Measurements from ENCODE around the gene BTBD10. TPM values are rescaled to one million over a fixed set of nuclear protein-coding genes. Genes with fewer than 3 reads are reported as not detected.

Gene BTBD10
- total RNA-seq, 1 experiment from 2014 or later = 58.0 TPM

DNA sequence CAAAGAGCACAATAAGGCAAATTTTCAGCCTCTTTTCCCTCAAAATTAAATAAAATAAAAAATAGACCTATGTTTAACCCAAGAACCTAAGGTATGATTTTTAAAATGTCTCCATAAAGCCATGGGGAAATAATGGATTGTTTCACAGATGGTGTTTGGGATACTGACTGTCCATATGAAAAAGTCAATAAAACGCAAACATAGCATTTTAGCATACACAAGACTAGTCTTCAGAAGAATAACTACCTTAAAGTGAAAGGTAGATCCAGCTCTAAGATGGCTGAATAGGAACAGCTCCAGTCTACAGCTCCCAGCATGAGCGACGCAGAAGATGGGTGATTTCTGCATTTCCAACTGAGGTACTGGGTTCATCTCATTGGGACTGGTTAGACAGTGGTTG is 16.7 kb upstream of the BTBD10 start:
- H3K27me3 ChIP-seq (ENCODE audit: low read length) = no peaks in the 10 kb centered on the region; the same call in 1 of the 2 replicates
- no peak overlapping the region for H3K4me3 ChIP-seq (ENCODE audit: low read length)
- H4K20me1 ChIP-seq (ENCODE audit: insufficient read depth, low read depth, low read length) = no peaks in the 10 kb centered on the region
- no peaks in the 10 kb centered on the region for H3K4me1 ChIP-seq (ENCODE audit: low read length)
- H2AFZ ChIP-seq (ENCODE audit: low read length) = no peak overlapping the region
- H3K9me2 ChIP-seq (replicated peaks; ENCODE audit: insufficient read depth, low read length) = no peaks in the 10 kb centered on the region
- no peak for DNase-seq
- no peaks in the 10 kb centered on the region for H3K9me3 ChIP-seq (ENCODE audit: low read length)
- H3K4me2 ChIP-seq (ENCODE audit: low read depth, low read length, poor library complexity, severe bottlenecking) = no peak overlapping the region
- no peak overlapping the region for H3K9ac ChIP-seq (ENCODE audit: low read length)
- no peaks in the 10 kb centered on the region for H3K79me2 ChIP-seq (ENCODE audit: low read length)
- no peak overlapping the region for H3K27ac ChIP-seq (ENCODE audit: low read length)
- H3K36me3 ChIP-seq (ENCODE audit: insufficient read depth, low read length) = no peaks in the 10 kb centered on the region

DNA sequence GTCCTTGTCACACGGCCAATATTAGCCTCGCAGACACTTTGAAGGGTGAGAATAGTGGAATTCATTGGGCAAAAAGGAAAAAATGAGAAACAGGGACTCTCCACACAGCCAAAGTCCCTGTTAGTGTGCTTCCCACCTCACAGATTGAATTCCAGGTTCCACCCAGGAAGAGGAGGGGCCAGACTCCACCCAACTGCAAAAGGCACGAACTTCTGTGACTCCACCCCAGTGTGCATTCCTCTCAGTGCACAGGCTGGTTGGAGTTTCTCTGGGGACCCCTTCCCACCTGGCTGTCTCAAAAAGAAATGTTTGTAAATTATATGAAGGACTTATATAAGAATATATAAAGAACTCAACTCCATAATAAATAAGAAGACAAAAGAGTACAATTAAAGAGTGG is 12.1 kb upstream of the BTBD10 start:
- H3K9me3 ChIP-seq (ENCODE audit: low read length) = no peaks in the 10 kb centered on the region
- H3K79me2 ChIP-seq (ENCODE audit: low read length) = no peaks in the 10 kb centered on the region
- H2AFZ ChIP-seq (ENCODE audit: low read length) = no peak overlapping the region
- H3K27me3 ChIP-seq (ENCODE audit: low read length) = no peaks in the 10 kb centered on the region; the same call in 1 of the 2 replicates
- H3K4me2 ChIP-seq (ENCODE audit: low read depth, low read length, poor library complexity, severe bottlenecking) = no peak overlapping the region
- H3K9ac ChIP-seq (ENCODE audit: low read length) = no peak overlapping the region
- H3K9me2 ChIP-seq (replicated peaks; ENCODE audit: insufficient read depth, low read length) = no peaks in the 10 kb centered on the region
- H3K4me1 ChIP-seq (ENCODE audit: low read length) = no peaks in the 10 kb centered on the region
- no peak overlapping the region for H3K4me3 ChIP-seq (ENCODE audit: low read length)
- H4K20me1 ChIP-seq (ENCODE audit: insufficient read depth, low read depth, low read length) = no peaks in the 10 kb centered on the region
- no peak overlapping the region for H3K27ac ChIP-seq (ENCODE audit: low read length)
- DNase-seq = no peak
- H3K36me3 ChIP-seq (ENCODE audit: insufficient read depth, low read length) = no peaks in the 10 kb centered on the region

DNA sequence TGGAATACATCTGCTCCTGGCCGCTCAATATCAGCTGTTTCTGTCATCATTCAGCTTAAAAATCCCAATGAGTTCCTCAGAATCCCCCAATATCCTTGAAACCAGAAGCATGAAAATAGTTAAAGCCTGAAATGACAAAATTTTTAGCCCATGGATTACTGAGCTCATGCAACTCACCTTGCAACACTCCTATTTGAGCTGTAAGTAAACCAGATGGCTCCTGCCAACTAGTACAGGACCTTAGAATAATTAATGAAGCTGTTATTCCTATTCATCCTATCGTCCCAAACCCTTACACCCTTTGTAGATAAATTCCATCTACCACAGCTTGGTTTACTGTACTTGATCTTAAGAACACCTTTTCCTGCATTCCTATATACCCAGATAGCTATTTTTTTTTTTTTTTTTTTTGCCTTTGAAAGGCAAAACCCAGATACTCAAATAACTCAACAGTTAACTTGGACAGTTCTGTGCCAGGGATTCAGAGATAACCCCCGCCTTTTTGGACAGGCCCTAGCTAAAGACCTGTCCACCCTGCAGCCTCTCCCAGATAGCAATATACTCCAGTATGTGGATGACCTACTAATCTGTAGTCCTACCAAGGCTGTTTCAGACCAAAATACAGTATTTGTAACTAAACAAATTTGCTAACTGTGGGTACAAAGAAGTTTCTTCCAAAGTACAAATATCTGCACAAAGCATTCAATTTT is 10.1 kb upstream of the BTBD10 start:
- Histone ChIP-seq H3K4me3 (ENCODE audit: low read length) (no peak overlapping the region), H3K27ac (ENCODE audit: low read length) (no peak overlapping the region), H3K79me2 (ENCODE audit: low read length) (no peaks in the 10 kb centered on the region), H3K9me2 (replicated peaks; ENCODE audit: insufficient read depth, low read length) (no peaks in the 10 kb centered on the region), H3K27me3 (ENCODE audit: low read length) (no peaks in the 10 kb centered on the region; the same call in 1 of the 2 replicates), H3K4me1 (ENCODE audit: low read length) (no peaks in the 10 kb centered on the region), H3K36me3 (ENCODE audit: insufficient read depth, low read length) (no peaks in the 10 kb centered on the region), H3K9ac (ENCODE audit: low read length) (no peak overlapping the region), H3K4me2 (ENCODE audit: low read depth, low read length, poor library complexity, severe bottlenecking) (no peak overlapping the region), H2AFZ (ENCODE audit: low read length) (no peak overlapping the region), H3K9me3 (ENCODE audit: low read length) (no peaks in the 10 kb centered on the region), H4K20me1 (ENCODE audit: insufficient read depth, low read depth, low read length) (no peaks in the 10 kb centered on the region)
- no peak for DNase-seq

DNA sequence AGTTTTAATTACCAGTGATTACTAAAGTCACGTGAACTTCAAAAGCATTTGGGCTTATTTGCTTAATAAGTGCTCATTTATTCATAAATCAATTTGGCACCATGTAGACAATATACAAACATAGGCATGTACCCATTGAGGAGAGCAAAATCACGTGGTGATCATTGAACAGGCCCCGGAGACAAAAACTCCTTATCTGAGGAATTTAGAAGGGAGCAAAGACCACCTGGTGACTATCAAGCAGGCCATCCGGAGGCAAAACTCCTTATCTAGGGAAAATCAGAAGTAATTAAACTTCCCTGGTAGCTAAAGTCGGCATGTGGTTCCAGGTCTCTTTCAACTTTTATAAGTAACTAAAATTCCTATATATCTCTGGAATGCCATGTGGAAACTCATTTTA is 5.7 kb upstream of the BTBD10 start:
- Histone ChIP-seq H3K9ac (ENCODE audit: low read length) (no peak overlapping the region), H3K27me3 (ENCODE audit: low read length) (no peaks in the 10 kb centered on the region), H3K27ac (ENCODE audit: low read length) (no peak overlapping the region), H2AFZ (ENCODE audit: low read length) (no peak overlapping the region), H3K36me3 (ENCODE audit: insufficient read depth, low read length) (no peaks in the 10 kb centered on the region), H4K20me1 (ENCODE audit: insufficient read depth, low read depth, low read length) (no peaks in the 10 kb centered on the region), H3K9me2 (replicated peaks; ENCODE audit: insufficient read depth, low read length) (no peaks in the 10 kb centered on the region), H3K4me2 (ENCODE audit: low read depth, low read length, poor library complexity, severe bottlenecking) (no peak overlapping the region), H3K4me3 (ENCODE audit: low read length) (no peak overlapping the region), H3K4me1 (ENCODE audit: low read length) (peaks cover 6% of the 10 kb centered on the region), H3K9me3 (ENCODE audit: low read length) (no peaks in the 10 kb centered on the region), H3K79me2 (ENCODE audit: low read length) (no peaks in the 10 kb centered on the region)
- DNase-seq = no peak

DNA sequence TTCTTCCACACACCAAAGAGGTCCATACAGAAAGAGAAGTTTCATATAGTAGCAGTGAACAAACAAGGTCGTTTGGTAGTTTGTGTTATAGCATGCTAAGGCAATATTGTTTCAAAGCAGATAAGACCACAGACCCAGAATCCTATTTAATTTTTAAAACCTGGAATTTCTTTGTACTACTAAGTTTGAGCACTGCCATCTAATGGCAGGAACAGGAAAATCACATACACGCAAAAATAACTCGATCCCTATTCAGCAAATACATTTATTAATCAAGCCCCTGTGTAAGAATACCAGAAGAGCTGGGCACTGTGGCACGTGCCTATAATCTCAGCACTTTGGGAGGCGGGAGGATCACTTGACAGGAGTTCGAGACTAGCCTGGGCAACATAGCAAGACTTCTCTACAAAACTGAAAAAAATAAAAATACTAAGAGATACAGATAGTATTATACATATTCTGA is 2.9 kb upstream of the BTBD10 start:
- H3K79me2 ChIP-seq (ENCODE audit: low read length) = peaks cover 19% of the 10 kb centered on the region
- no peaks in the 10 kb centered on the region for H3K36me3 ChIP-seq (ENCODE audit: insufficient read depth, low read length)

DNA sequence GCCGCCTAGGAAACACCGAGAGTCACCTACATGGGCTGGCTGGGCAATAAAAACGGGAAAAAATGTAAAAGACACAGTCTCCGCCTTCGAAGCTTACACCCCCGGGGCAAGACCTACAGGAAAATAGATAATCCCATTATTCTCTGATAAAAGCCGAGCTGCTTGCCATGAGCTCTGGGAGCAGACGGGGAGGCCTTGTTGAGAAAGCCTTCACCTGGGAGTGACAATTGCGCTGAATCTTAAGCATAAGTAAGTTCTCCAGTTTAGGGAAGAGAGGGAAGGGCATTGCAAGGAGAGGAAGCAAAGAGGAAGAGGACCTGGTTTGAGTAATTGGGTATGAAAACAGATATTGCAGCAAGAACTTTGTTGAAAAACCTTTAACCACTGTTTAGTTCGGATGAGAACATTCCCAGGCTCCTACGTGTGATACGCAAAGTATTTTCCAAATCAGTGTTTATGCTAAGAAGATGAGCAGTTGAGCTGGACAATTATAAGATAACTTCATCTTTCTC is 813 bp upstream of the BTBD10 start:
- H3K27me3 ChIP-seq (ENCODE audit: low read length) = no peaks in the 10 kb centered on the region
- H3K27ac ChIP-seq (ENCODE audit: low read length) = no peak overlapping the region
- H3K9ac ChIP-seq (ENCODE audit: low read length) = peak overlapping the region; percentile 89
- peak overlapping the region; percentile 100 for H3K4me2 ChIP-seq (ENCODE audit: low read depth, low read length, poor library complexity, severe bottlenecking)
- no peaks in the 10 kb centered on the region for H4K20me1 ChIP-seq (ENCODE audit: insufficient read depth, low read depth, low read length)
- H3K9me2 ChIP-seq (replicated peaks; ENCODE audit: insufficient read depth, low read length) = no peaks in the 10 kb centered on the region
- H3K4me3 ChIP-seq (ENCODE audit: low read length) = peak overlapping the region; percentile 90
- H3K4me1 ChIP-seq (ENCODE audit: low read length) = peaks cover 31% of the 10 kb centered on the region
- no peaks in the 10 kb centered on the region for H3K9me3 ChIP-seq (ENCODE audit: low read length)
- peaks cover 6% of the 10 kb centered on the region; the same call in 1 of the 2 replicates for H3K36me3 ChIP-seq (ENCODE audit: insufficient read depth, low read length)
- peaks cover 38% of the 10 kb centered on the region for H3K79me2 ChIP-seq (ENCODE audit: low read length)
- H2AFZ ChIP-seq (ENCODE audit: low read length) = peak overlapping the region; percentile 88
- DNase-seq = no peak

More for the DNA sequence above, 2.9 kb upstream of the BTBD10 start:
- Histone ChIP-seq H3K4me3 (ENCODE audit: low read length) (no peak overlapping the region), H4K20me1 (ENCODE audit: insufficient read depth, low read depth, low read length) (no peaks in the 10 kb centered on the region), H3K27me3 (ENCODE audit: low read length) (no peaks in the 10 kb centered on the region), H3K9me3 (ENCODE audit: low read length) (no peaks in the 10 kb centered on the region), H3K9ac (ENCODE audit: low read length) (no peak overlapping the region), H3K27ac (ENCODE audit: low read length) (no peak overlapping the region), H3K9me2 (replicated peaks; ENCODE audit: insufficient read depth, low read length) (no peaks in the 10 kb centered on the region), H2AFZ (ENCODE audit: low read length) (no peak overlapping the region), H3K4me1 (ENCODE audit: low read length) (peaks cover 22% of the 10 kb centered on the region), H3K4me2 (ENCODE audit: low read depth, low read length, poor library complexity, severe bottlenecking) (no peak overlapping the region)
- DNase-seq = peak; percentile 61

GRCh38 chr11:13462311-13462900 is 616 bp downstream of the BTBD10 start:
- Histone ChIP-seq H2AFZ (ENCODE audit: low read length) (peak overlapping the region; percentile 71; the same call in 1 of the 2 replicates), H3K27ac (ENCODE audit: low read length) (peak overlapping the region; percentile 37; the same call in 1 of the 2 replicates), H4K20me1 (ENCODE audit: insufficient read depth, low read depth, low read length) (no peaks in the 10 kb centered on the region), H3K4me2 (ENCODE audit: low read depth, low read length, poor library complexity, severe bottlenecking) (peak overlapping the region; percentile 100), H3K9me3 (ENCODE audit: low read length) (no peaks in the 10 kb centered on the region), H3K9ac (ENCODE audit: low read length) (peak overlapping the region; percentile 89), H3K4me3 (ENCODE audit: low read length) (peak overlapping the region; percentile 90), H3K9me2 (replicated peaks; ENCODE audit: insufficient read depth, low read length) (no peaks in the 10 kb centered on the region), H3K27me3 (ENCODE audit: low read length) (no peaks in the 10 kb centered on the region), H3K79me2 (ENCODE audit: low read length) (peaks cover 52% of the 10 kb centered on the region), H3K4me1 (ENCODE audit: low read length) (peaks cover 31% of the 10 kb centered on the region), H3K36me3 (ENCODE audit: insufficient read depth, low read length) (peaks cover 6% of the 10 kb centered on the region; the same call in 1 of the 2 replicates)
- DNase-seq = peak; percentile 75

GRCh38 chr11:13461291-13461690 is 1.7 kb downstream of the BTBD10 start:
- peaks cover 62% of the 10 kb centered on the region for H3K79me2 ChIP-seq (ENCODE audit: low read length)
- H2AFZ ChIP-seq (ENCODE audit: low read length) = no peak overlapping the region
- H3K36me3 ChIP-seq (ENCODE audit: insufficient read depth, low read length) = peaks cover 6% of the 10 kb centered on the region; the same call in 1 of the 2 replicates
- no peak overlapping the region for H3K27ac ChIP-seq (ENCODE audit: low read length)
- no peaks in the 10 kb centered on the region for H3K9me3 ChIP-seq (ENCODE audit: low read length)
- H3K9ac ChIP-seq (ENCODE audit: low read length) = peak overlapping the region; percentile 89; the same call in 1 of the 2 replicates
- no peaks in the 10 kb centered on the region for H4K20me1 ChIP-seq (ENCODE audit: insufficient read depth, low read depth, low read length)
- H3K4me1 ChIP-seq (ENCODE audit: low read length) = peaks cover 31% of the 10 kb centered on the region
- DNase-seq = no peak
- H3K4me3 ChIP-seq (ENCODE audit: low read length) = peak overlapping the region; percentile 90; the same call in 1 of the 2 replicates
- H3K27me3 ChIP-seq (ENCODE audit: low read length) = no peaks in the 10 kb centered on the region
- H3K9me2 ChIP-seq (replicated peaks; ENCODE audit: insufficient read depth, low read length) = no peaks in the 10 kb centered on the region
- H3K4me2 ChIP-seq (ENCODE audit: low read depth, low read length, poor library complexity, severe bottlenecking) = peak overlapping the region; percentile 100

All from Karpas-422 (cell line).